Subcutaneous abdominal adipose tissue (tissue), 5 donors: Measurements from ENCODE around the gene TREM2.

Source experiments
- H3K27ac ChIP-seq: one replicate; pipeline ENCODE4 v1.7.0; 2013; ENCODE audit warnings: low read depth, mild to moderate bottlenecking, inconsistent platforms, low read length, moderate library complexity
- H3K27me3 ChIP-seq, 5 donors: one replicate each; pipeline ENCODE4 v1.7.0; 2013; ENCODE audit warnings: low read length in 5 of 5, inconsistent platforms in 1 of 5; ENCODE audit not compliant: control insufficient read depth in 5 of 5, insufficient read depth in 4 of 5
- H3K36me3 ChIP-seq, 5 donors: one replicate each; pipeline ENCODE4 v1.7.0; 2013; ENCODE audit warnings: low read length in 5 of 5; ENCODE audit not compliant: control insufficient read depth in 5 of 5, insufficient read depth in 5 of 5
- H3K4me1 ChIP-seq, 5 donors: one replicate each; pipeline ENCODE4 v1.7.0; 2013; ENCODE audit warnings: low read length in 5 of 5, mild to moderate bottlenecking in 3 of 5, moderate library complexity in 1 of 5; ENCODE audit not compliant: control insufficient read depth in 5 of 5, insufficient read depth in 5 of 5
- H3K4me3 ChIP-seq, 5 donors: one replicate each; pipeline ENCODE4 v1.7.0; 2013; ENCODE audit warnings: low read length in 5 of 5, low read depth in 1 of 5
- H3K9ac ChIP-seq, 5 donors: one replicate each; pipeline ENCODE4 v1.7.0; 2013; ENCODE audit warnings: low read length in 5 of 5, mild to moderate bottlenecking in 4 of 5, moderate library complexity in 3 of 5
- H3K9me3 ChIP-seq, 5 donors: one replicate each; pipeline ENCODE4 v1.7.0; 2013; ENCODE audit warnings: low read length in 5 of 5; ENCODE audit not compliant: control insufficient read depth in 5 of 5
- donor health status: healthy.
- donor health status: healthy.
- donor health status: healthy.
- donor health status: healthy.
- donor health status: healthy.

TREM2 gene

GRCh38 chr6:41156771-41157170 is 6.1 kb downstream of the TREM2 start:
- peaks cover 0 to 19% (median 11%) of the 10 kb centered on the region in 5 donors for H3K27me3 ChIP-seq
- H3K36me3 ChIP-seq: no peaks in the 10 kb centered on the region
- H3K9ac ChIP-seq: no peak overlapping the region
- H3K4me1 ChIP-seq: peaks cover 0 to 6% (median 0%) of the 10 kb centered on the region in 5 donors
- H3K27ac ChIP-seq: no peak overlapping the region
- no peaks in the 10 kb centered on the region for H3K9me3 ChIP-seq
- H3K4me3 ChIP-seq: no peak overlapping the region

GRCh38 chr6:41156001-41156400 is 6.9 kb downstream of the TREM2 start:
- Histone ChIP-seq H3K9me3 (no peaks in the 10 kb centered on the region), H3K4me1 (no peaks in the 10 kb centered on the region), H3K4me3 (no peak overlapping the region), H3K27ac (no peak overlapping the region), H3K36me3 (no peaks in the 10 kb centered on the region), H3K9ac (no peak overlapping the region), H3K27me3 (peaks cover 0 to 14% (median 8%) of the 10 kb centered on the region in 5 donors)

GRCh38 chr6:41155132-41155805 is 7.6 kb downstream of the TREM2 start:
- no peak overlapping the region for H3K9ac ChIP-seq
- peaks cover 0 to 14% (median 8%) of the 10 kb centered on the region in 5 donors for H3K27me3 ChIP-seq
- H3K9me3 ChIP-seq: no peaks in the 10 kb centered on the region
- no peak overlapping the region for H3K4me3 ChIP-seq
- H3K36me3 ChIP-seq: no peaks in the 10 kb centered on the region
- no peaks in the 10 kb centered on the region for H3K4me1 ChIP-seq
- no peak overlapping the region for H3K27ac ChIP-seq

- H3K27ac ChIP-seq: no peak within 1 kb of the TSS
- no peak within 1 kb of the TSS for H3K4me3 ChIP-seq
- no peaks in the 10 kb centered on the region for H3K4me1 ChIP-seq
- H3K36me3 ChIP-seq: peaks cover 0 to 6% (median 2%) of the 10 kb centered on the region in 5 donors
- peaks cover 0 to 14% (median 5%) of the 10 kb centered on the region in 5 donors for H3K27me3 ChIP-seq
- no peak within 1 kb of the TSS for H3K9ac ChIP-seq
- H3K9me3 ChIP-seq: no peaks in the 10 kb centered on the region
Measured at GRCh38 chr6:41153992-41154625, 8.8 kb downstream of the TREM2 start, which contains the start of gene TREML1. TSS of gene TREML1 (minus strand) at chr6:41154347. CDS start at chr6:41154288, 59 bp downstream.

- H3K9ac ChIP-seq: no peak overlapping the region
- H3K4me3 ChIP-seq: no peak overlapping the region
- H3K9me3 ChIP-seq: no peaks in the 10 kb centered on the region
- H3K36me3 ChIP-seq: peaks cover 0 to 6% (median 4%) of the 10 kb centered on the region in 5 donors
- H3K27ac ChIP-seq: no peak overlapping the region
- peaks cover 0 to 11% (median 2%) of the 10 kb centered on the region in 5 donors for H3K27me3 ChIP-seq
- no peaks in the 10 kb centered on the region for H3K4me1 ChIP-seq
Measured at GRCh38 chr6:41153451-41153850, 9.5 kb downstream of the TREM2 start.

- H3K4me3 ChIP-seq: no peak overlapping the region
- H3K4me1 ChIP-seq: no peaks in the 10 kb centered on the region
- no peak overlapping the region for H3K9ac ChIP-seq
- H3K9me3 ChIP-seq: no peaks in the 10 kb centered on the region
- peaks cover 0 to 6% (median 4%) of the 10 kb centered on the region in 5 donors for H3K36me3 ChIP-seq
- H3K27ac ChIP-seq: no peak overlapping the region
- H3K27me3 ChIP-seq: peaks cover 0 to 8% (median 0%) of the 10 kb centered on the region in 5 donors
Measured at GRCh38 chr6:41150671-41151070, 12.2 kb downstream of the TREM2 start.

GRCh38 chr6:41147917-41148316 is 15.0 kb downstream of the TREM2 start:
- Histone ChIP-seq H3K4me3 (no peak overlapping the region), H3K27ac (no peak overlapping the region), H3K27me3 (no peaks in the 10 kb centered on the region), H3K36me3 (peaks cover 0 to 10% (median 4%) of the 10 kb centered on the region in 5 donors), H3K9me3 (no peaks in the 10 kb centered on the region), H3K4me1 (no peaks in the 10 kb centered on the region), H3K9ac (no peak overlapping the region)

- Histone ChIP-seq H3K27me3 (no peaks in the 10 kb centered on the region), H3K9me3 (no peaks in the 10 kb centered on the region), H3K27ac (no peak overlapping the region), H3K9ac (no peak overlapping the region), H3K36me3 (peaks cover 6 to 45% (median 14%) of the 10 kb centered on the region in 5 donors), H3K4me3 (no peak overlapping the region), H3K4me1 (no peaks in the 10 kb centered on the region)
Measured at GRCh38 chr6:41136911-41137310, 26.0 kb downstream of the TREM2 start.

GRCh38 chr6:41135062-41135832 is 27.7 kb downstream of the TREM2 start:
- H3K4me1 ChIP-seq: no peaks in the 10 kb centered on the region
- no peaks in the 10 kb centered on the region for H3K9me3 ChIP-seq
- H3K27me3 ChIP-seq: no peaks in the 10 kb centered on the region
- H3K9ac ChIP-seq: no peak overlapping the region
- H3K36me3 ChIP-seq: peaks cover 6 to 38% (median 14%) of the 10 kb centered on the region in 5 donors
- no peak overlapping the region for H3K27ac ChIP-seq
- no peak overlapping the region for H3K4me3 ChIP-seq

- H3K9me3 ChIP-seq: no peaks in the 10 kb centered on the region
- H3K36me3 ChIP-seq: peaks cover 4 to 19% (median 6%) of the 10 kb centered on the region in 5 donors
- no peaks in the 10 kb centered on the region for H3K27me3 ChIP-seq
- H3K4me1 ChIP-seq: no peaks in the 10 kb centered on the region
- H3K4me3 ChIP-seq: no peak overlapping the region
- no peak overlapping the region for H3K27ac ChIP-seq
- no peak overlapping the region for H3K9ac ChIP-seq
Measured at GRCh38 chr6:41132254-41132653, 30.7 kb downstream of the TREM2 start.
